Uterine smooth muscle cell (primary cell): ENCODE results near the gene ZNF850. TPM values are rescaled to one million over a fixed set of nuclear protein-coding genes. Genes with fewer than 3 reads are reported as not detected.

Experiments
- total RNA-seq: library from RNA; depleted of rRNA; stranded (reverse); fragments of >200 nt; gene quantifications from 2 replicates; pipeline ENCODE4 v1.2.3, GENCODE V29; 2014

Gene ZNF850
- total RNA-seq, result 2.9 and 3.1 TPM in 2 replicates

GRCh38 chr19:36772311-36773222, at the start of gene ZNF850:
Gene ZNF850 (minus strand): TSS chr19:36772807. CDS start chr19:36762606, 10,201 bp downstream.

GRCh38 chr19:36687214-36688056, 85.2 kb downstream of the ZNF850 start, which contains the start of gene ZNF567:
Gene ZNF567 (plus strand): TSS chr19:36687612. CDS start chr19:36694868, 7,256 bp downstream.

Other genes starting within 250 kb of the ZNF850 start
- gene ZNF260, start 244.5 kb downstream of the ZNF850 start, total RNA-seq, result 9.2 and 21.6 TPM in 2 replicates
- 8.5 and 11.2 TPM in 2 replicates for gene ZNF529, start 199.5 kb downstream of the ZNF850 start, total RNA-seq
- gene ZNF382, start 167.5 kb downstream of the ZNF850 start, total RNA-seq, result 6.8 and 9.6 TPM in 2 replicates
- gene ZNF461, start 106.0 kb downstream of the ZNF850 start, total RNA-seq, result 8.7 and 10.9 TPM in 2 replicates
- 4.0 and 7.9 TPM in 2 replicates for gene ZNF567, start 85.2 kb downstream of the ZNF850 start, total RNA-seq
- 5.0 and 7.2 TPM in 2 replicates for gene ZNF790, start 65.6 kb upstream of the ZNF850 start, total RNA-seq
- gene ZNF345, start 78.1 kb upstream of the ZNF850 start, total RNA-seq, result 2.3 and 2.4 TPM in 2 replicates
- gene ZNF829, start 143.5 kb upstream of the ZNF850 start, total RNA-seq, result 3.7 TPM in 2 replicates
- gene ZNF568, start 143.5 kb upstream of the ZNF850 start, total RNA-seq, result 11.4 and 13.5 TPM in 2 replicates